HG02763 (cell line): ENCODE data around the gene EFCAB14.
"Not testable (repeated sequence)": the region's sequence is repeated elsewhere in the genome, so short reads cannot be mapped to it uniquely, and the experiment has no call there.

ENCODE experiments used
- ATAC-seq: cut with Tn5 transposase; IDR thresholded peaks from one replicate; pipeline ENCODE4 v1.9.1; 2021; ENCODE audit warnings: mild to moderate bottlenecking, moderate library complexity; ENCODE audit not compliant: unreplicated experiment

Gene EFCAB14

GRCh38 chr1:46723901-46724300 lies 5.0 kb upstream of the EFCAB14 start:
- no peak for ATAC-seq

GRCh38 chr1:46721686-46722205 lies 2.8 kb upstream of the EFCAB14 start:
- no peak for ATAC-seq

- ATAC-seq = no peak
Measured at GRCh38 chr1:46721204-46721603, 2.3 kb upstream of the EFCAB14 start.

GRCh38 chr1:46720319-46720718 lies 1.4 kb upstream of the EFCAB14 start:
- ATAC-seq = not testable (repeated sequence)

GRCh38 chr1:46719689-46720088 lies 775 bp upstream of the EFCAB14 start:
- no peak for ATAC-seq

GRCh38 chr1:46718340-46718726 lies 581 bp downstream of the EFCAB14 start:
- no peak for ATAC-seq

- ATAC-seq = no peak
Measured at GRCh38 chr1:46717654-46718053, 1.3 kb downstream of the EFCAB14 start.

- ATAC-seq = no peak
Measured at GRCh38 chr1:46714976-46715375, 3.9 kb downstream of the EFCAB14 start.

GRCh38 chr1:46708121-46708520 lies 10.8 kb downstream of the EFCAB14 start:
- ATAC-seq = no peak

GRCh38 chr1:46705408-46705807 lies 13.5 kb downstream of the EFCAB14 start:
- ATAC-seq = no peak

GRCh38 chr1:46703927-46704641 lies 14.8 kb downstream of the EFCAB14 start:
- ATAC-seq = no peak

GRCh38 chr1:46699666-46700065 lies 19.2 kb downstream of the EFCAB14 start:
- no peak for ATAC-seq

GRCh38 chr1:46697053-46697452 lies 21.9 kb downstream of the EFCAB14 start:
- no peak for ATAC-seq

- ATAC-seq = not testable (repeated sequence)
Measured at GRCh38 chr1:46694676-46695075, 24.2 kb downstream of the EFCAB14 start.

- no peak for ATAC-seq
Measured at GRCh38 chr1:46692811-46693770, 25.8 kb downstream of the EFCAB14 start.

GRCh38 chr1:46691997-46692790 lies 26.7 kb downstream of the EFCAB14 start:
- ATAC-seq = no peak

GRCh38 chr1:46690931-46691421 lies 27.9 kb downstream of the EFCAB14 start:
- ATAC-seq = no peak

- ATAC-seq = no peak
Measured at GRCh38 chr1:46689897-46690296, 29.0 kb downstream of the EFCAB14 start.

GRCh38 chr1:46689356-46689755 lies 29.6 kb downstream of the EFCAB14 start:
- ATAC-seq = no peak

- ATAC-seq = no peak
Measured at GRCh38 chr1:46687921-46688509, 30.9 kb downstream of the EFCAB14 start.
